NCI-H69 (cell line): Measurements from ENCODE around the gene PMCH.
A peak's percentile ranks its signal among the peaks of the same experiment; 100 is the strongest.
"Not testable (repeated sequence)": the region's sequence is repeated elsewhere in the genome, so short reads cannot be mapped to it uniquely, and the experiment has no call there.

Experiments used
- DNase-seq: peaks from one replicate; lab custom pipeline; 2025; lab: John Stamatoyannopoulos, UW

Gene PMCH, protein sequence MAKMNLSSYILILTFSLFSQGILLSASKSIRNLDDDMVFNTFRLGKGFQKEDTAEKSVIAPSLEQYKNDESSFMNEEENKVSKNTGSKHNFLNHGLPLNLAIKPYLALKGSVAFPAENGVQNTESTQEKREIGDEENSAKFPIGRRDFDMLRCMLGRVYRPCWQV

DNA sequence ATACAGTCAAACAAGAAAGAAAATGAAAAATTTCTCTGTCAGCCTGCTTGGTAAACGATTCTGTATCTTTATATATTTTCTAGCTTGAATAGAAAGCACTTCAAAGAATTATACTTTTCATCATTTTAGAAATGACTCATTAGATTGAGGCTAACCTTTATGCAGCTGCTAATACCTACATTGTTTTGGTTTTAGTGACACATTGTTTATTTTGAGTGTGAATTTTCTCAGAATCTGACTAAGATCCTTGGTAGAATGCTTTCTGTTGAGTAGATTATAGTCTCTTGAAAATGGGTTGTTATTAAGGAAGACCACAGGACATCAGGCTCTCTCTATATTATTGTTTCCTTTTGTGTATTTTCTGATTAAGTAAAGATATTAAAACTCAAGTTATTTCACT lies at the start of gene PMCH:
PMCH (minus strand) TSS at position 45 of the 400 bp plus-strand sequence. CDS start 63 bp downstream, outside the sequence.
- DNase-seq: no peak

DNA sequence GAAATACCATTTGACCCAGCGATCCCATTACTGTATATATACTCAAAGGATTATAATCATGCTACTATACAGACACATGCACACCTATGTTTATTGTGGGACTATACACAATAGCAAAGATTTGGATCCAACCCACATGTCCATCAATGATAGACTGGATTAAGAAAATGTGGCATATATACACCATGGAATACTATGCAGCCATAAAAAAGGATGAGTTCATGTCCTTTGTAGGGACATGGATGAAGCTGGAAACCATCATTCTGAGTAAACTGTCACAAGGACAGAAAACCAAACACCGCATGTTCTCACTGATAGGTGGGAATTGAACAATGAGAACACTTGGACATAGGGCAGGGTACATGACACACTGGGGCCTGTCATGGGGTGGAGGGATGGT lies 43.2 kb upstream of the PMCH start:
- not testable (repeated sequence) for DNase-seq

DNA sequence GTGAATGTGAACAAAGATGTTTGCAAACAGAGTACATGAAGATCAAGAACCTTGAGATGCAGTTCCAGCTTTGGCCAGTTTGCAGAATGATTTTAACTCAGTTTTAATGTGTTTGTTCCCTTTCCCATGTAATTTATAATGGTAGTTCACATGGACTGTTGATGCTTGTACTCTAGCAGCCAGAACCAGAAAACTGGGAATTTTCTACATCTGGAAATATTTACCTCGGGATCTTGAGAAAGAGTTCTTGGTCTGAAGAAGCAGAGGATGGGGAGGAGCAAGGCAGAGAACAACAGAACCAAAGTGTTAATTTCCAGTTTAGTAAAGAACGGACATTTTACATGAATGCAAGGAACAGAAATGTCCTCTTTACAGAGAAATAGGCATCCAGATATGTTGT lies 37.0 kb upstream of the PMCH start:
- no peak for DNase-seq

DNA sequence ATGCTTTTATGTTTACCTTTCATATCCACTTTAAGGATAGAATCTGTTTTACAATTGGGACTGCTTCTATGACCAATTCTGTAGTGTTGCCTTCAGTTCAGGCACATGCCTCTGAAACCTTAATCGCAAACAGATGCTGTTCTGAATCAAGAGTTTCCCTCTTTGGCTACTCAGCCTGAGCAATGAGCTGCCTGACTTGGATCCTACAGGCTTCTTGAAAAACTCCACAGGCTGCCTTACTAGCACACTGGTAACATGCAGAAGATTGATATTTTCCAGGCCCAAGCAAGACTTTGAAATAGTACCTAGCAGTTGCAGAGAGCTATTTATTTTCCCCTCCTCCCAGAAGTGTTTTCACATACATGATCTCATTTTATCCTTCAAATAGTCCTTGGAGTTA lies 34.8 kb upstream of the PMCH start:
- no peak for DNase-seq

DNA sequence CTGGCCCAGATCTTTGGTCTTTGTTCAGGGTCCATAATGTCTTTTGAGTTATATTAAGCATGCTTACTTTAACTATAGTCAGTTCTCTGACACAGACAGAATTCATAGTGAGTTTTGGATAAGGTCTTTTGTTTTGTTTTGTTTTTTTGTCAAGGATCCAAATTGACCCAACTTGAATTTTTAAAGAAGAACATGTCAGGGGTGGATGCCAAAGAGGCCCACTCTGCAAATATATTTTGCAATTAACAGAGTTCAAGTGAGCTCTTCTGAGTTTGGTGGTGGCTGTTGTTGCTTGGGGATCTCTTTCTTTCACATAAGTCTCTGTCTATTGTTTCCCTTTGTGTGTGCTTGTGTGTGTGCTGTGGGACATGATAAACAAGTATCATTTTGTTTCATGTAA lies 34.4 kb upstream of the PMCH start:
- DNase-seq: no peak

DNA sequence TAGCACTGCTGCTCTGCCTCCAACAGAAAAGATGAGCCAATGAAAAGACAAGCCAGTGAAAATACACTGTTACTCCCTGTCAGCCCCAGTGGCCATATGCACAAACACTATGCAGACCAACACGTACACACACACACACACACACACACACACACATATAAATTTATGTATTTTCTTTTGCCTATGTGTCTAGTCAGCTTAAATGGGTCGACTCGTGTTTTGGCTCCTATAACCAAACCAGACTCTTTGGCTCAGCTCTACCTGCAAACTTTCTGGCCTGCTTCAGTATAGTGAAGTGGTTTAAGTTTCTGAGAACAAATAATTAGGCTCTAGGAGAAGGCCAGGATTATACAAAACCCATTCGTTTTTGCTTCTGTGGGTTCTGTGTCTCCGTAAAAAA lies 30.3 kb upstream of the PMCH start:
- no peak for DNase-seq

DNA sequence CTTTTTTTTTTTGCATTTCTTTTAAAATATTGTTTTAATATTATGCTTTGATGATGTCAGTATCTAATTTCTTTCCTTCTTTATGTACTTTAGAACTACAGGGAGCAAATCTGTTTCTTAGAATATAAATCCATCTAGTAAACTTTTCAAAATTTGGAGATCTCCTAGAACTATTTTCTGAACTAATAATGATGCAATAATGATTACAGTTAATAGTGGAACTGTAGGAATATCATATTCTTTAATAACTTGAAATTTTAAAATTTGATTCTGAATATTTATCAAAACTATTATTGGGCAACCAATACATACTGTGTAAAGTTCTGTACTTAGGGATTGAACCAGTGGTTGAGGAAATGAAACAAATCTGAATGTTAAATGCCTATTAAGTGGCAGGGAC lies 23.1 kb upstream of the PMCH start:
- DNase-seq: no peak

DNA sequence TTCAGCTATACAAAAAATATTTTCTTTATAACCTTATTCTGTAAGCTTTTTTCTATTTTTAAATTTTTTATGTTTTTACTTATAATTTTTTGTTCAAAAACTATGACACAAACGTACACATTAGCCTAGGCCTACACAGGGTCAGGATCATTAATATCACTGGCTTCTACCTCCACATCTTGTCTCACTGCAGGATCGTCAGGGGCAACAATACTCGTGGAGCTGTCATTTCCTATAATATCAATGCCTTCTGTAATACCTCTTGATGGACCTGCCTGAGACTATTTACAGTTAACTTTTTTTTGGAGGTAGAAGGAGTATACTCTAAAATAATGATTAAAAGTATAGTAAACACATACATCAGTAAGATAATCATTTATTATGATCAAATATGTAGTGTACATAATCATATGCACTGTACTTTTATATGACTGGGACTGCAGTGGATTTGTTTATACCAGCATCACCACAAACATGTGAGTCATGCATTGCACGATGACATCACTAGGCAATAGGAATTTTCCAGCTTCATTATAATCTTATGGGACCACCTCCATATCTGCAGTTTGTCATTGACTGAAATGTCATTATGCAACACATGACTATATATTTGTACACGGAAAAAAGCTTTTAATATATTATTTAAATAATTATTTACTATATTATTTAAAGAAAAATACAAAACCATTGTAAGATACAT lies 18.5 kb upstream of the PMCH start:
- no peak for DNase-seq

DNA sequence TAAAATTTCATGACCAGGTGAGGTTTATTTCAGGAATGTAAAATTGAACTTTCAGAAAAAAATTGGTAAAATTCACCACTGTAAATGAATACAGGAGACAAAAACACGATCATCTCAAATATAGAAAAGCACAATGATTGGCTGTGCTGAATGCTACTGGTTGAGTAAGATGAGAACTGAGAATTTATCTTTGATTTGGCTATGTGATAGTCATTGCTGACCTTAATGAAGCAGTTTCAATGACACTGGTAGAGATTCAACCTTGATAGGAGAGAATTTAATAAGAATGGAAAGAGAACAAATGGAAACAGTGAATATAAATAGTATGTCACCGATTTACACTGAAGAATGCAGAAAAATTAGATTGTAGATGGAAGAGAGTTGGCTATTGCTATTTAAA lies 6.4 kb upstream of the PMCH start:
- DNase-seq: no peak

DNA sequence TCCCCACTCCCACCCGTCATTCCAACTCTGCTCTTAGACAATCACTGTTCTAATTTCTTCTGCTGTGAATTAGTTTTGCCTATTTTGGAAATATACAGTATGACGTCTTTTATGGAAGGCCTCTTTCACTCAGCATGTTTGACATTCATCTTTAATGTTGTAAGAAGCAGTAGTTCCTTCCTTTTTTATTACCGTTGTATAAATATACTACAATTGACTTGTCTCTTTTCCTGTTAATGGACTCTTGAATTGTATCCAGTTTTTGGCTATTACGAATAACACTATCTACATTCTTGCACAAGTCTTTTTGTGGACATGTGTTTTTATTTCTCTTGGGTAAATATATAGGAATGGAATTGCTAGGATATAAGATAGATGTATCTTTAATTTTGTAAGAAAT lies 4.9 kb upstream of the PMCH start:
- DNase-seq: no peak

DNA sequence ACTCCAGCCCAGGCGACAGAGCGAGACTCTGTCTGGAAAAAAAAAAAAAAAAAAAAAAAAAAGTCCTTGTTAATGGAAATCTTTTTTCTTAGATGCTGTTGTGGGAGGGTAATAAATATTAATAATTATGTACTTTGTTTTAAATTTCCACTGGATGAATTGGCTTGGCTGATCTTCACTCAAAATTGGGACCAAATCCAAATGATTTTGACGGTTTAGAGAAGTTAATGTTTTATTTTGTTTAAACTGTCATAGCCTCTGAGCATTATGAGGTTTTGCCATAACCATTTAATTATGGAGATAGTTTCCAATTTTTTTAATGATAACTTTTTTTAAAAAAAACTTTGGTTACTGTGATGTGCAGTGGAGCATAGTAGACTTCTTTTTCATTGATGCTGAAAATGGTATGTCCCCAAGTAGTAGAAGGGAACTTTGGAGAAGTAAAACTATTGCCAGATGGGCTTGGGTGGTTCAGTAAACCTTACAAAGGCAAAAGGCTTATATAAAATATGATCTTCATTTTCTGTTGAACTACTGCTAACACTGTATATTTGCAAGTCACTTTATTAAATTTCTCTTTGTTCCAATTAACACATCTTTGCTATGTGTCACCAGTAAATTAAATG lies 3.9 kb upstream of the PMCH start:
- DNase-seq: no peak

DNA sequence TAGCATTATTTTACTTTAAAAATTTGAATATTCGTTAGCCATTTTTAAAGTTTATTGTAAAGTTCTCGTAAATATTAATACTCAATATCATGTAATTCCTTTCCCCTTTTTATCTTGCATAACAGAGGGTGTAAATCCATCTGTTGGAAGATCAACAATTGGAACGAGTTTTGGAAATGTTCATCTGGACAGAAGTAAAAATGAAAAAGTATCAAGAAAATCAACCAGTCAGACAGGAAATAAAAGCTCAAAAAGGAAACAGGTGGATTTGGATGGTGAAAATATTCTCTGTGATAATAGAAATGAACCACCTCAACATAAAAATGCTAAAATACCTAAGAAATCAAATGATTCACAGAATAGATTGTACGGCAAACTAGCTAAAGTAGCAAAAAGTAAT lies 1.8 kb downstream of the PMCH start:
- no peak for DNase-seq

DNA sequence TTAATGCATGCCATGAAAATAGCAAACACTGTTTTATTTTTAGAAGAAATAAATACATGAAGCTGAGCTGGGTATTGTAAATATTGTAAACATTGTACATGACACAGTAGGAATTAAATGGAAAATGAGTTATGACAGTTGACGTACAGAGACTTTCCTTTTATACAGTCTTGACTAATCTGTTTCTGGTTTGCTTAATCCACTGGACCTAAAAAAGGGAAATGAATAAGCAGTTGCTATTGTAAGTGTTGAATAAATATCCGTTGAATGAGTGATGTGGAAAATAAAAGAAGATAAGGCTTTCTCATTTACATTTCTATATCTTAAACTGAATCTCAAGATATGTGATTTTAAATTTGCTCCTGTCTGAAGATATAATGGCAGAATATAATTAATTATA lies 15.0 kb downstream of the PMCH start:
- no peak for DNase-seq

DNA sequence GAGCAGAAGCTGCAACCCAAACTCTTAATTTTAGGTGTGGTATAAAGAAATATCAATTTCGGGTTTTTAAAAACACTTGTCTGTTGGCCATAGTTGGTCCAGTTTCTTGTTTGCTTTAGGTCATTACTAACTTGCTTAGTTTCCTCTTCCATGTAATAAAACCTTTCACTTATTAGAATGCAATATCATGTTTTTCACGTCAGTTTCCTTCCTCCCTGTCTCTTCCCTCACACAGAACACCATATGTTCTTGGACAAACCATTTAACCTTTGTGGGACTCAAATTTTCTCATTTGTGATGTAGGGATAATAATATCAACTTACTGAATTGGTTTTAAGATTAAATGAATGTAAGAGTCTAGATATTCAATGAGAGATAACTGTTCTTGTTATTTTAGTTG lies 22.9 kb downstream of the PMCH start:
- no peak for DNase-seq

DNA sequence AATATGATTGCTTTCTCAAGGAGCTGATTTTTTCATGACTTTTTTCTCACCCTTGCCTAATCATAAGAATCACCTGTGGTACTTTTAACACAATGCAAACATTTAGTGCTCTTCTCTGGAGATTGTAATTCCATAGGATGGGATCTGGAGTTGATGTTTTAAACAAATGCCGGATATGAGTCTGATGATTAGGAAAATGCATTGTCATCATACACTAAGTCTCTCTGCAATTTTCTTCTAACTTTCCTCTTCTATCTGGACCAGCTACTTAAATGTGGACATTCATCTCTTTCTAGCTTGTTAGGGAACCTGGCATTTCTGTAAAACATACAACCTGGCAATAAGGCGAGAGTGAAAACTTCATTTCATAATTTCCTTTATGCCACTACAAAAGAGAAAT lies 23.5 kb downstream of the PMCH start:
- no peak for DNase-seq

DNA sequence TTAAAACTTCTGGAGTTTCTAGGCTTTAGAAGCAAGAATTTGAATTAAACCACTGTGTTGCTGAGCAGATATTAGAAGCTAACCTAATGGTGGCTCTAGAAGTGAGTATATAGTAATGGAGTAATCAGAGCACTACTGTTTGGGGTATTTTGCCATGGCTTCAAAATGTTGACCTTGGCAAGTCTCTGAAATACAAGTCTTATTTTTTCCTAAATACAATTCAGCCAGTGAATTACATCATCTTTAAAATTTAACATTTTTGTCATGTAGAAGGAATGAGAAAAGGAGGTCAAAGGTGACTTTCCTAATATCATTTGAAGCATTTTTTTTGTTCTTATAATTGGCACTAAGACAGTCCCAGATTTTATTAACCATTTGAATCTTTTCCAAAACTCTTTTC lies 25.2 kb downstream of the PMCH start:
- no peak for DNase-seq

DNA sequence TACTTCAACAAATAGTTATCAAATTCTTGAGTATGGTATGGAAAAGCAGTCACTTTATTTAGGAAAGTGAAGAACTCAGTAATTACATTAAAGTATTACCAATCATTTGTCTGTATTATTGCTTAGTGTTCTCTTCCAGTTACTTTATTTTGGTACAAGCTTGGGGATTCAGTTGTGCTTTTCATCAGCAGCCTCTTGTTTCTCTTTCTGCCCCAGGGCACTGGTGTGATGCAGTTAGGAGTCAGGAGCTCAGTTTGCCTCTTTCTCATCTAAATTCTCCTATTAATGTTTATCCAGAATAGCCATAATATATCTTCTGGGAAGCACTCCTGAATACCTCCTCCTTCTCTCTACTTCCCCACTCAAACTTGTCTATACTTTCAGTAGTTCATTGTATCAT lies 25.7 kb downstream of the PMCH start:
- DNase-seq: peak; percentile 3

DNA sequence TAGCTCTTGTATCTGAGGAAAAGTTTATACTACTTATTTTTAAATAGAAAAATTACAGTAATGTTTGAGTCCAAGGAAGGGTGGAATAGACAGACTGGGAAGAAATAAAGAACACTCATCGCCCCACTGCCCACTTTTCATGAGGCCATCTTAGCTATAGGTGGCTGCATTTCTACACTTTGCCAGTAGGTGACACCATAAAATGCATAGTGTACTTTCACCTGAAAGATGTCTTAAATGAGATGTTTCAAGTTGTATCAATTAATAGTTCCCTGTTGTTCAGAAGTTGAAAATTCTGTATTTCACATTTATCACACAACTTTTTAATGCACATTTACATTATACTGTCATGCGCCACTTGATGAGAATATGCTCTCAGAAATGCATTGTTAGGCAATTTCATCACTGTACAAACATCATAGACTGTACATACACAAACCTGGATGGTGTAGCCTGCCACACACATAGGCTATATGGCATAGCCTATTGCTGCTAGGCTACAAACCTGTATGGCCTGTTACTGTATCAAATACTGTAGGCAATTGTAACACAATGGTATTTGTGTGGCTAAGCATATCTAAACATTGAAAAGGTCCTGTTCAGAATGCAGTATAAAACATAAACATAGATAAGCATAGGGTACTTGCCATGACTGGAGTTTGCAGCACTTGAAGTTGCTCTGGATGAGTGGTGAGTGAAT lies 27.6 kb downstream of the PMCH start:
- peak; percentile 55 for DNase-seq

DNA sequence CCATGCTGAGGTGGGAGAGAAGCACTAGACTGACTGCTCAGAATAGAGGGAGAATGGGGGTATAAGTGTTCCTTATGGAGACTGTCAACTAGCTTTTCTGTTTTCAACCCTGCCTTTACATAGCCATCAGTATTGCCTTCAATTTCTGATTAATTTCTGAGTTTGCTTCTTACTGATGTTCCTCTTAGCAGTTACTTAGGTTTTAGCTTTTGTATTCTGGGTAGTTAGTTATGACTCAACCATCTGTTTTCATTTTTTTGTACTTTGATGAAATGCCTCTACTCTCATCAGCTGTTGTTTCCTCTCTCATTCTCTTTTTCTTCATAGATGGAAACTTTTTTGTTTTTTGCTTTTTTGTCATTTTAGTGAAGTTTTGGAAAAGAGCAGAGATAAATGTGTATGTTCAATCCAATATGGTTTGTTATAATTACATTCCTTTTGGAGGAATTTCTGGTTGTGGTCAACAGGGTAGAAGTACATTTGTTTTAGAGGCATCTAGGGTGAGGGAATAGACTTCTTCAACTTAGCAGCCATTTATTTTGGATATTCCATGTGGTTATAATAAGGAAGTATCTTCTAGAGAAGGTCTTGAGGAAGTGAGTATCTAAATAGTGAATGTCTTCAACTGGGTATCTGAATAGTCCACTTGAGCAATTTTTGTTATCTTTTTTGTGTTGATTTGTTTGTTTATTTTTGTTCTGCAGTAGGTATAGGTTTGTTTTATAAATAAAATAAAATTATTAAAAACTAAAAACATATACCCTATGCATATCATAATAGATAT lies 29.6 kb downstream of the PMCH start:
- DNase-seq: no peak

DNA sequence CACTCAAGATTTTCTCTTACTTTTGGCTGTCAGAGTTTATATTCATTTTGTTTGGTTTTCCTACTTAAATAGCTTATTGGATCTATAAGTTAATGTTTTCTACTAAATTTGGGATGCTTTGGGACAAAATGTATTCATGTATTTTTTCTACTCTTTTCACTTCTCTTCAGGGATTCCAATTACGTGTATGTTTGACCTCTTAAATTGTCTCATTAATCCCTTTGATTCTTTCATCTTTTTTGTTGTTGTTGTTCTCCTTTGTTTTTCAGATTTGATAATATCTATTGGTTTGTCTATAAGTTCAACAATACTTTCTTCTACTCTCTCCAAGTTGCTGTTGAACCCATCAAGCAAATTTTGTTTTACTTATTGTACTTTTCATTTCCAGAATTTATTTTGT lies 34.2 kb downstream of the PMCH start:
- DNase-seq: no peak

DNA sequence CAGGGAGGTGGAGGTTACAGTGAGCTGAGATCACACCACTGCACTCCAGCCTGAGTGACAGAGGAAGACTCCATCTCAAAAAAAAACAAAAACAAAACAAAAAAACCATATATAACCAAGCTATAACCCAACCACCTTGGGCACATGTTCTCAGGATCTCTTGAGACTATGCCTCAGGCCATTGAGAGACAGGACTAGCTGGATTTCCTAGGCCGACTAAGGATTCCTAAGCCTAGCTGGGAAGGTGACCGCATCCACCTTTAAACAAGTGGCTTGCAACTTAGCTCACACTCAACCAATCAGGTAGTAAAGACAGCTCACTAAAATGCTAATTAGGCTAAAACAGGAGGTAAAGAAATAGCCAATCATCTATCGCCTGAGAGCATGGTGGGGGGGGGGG lies 42.4 kb downstream of the PMCH start:
- not testable (repeated sequence) for DNase-seq

DNA sequence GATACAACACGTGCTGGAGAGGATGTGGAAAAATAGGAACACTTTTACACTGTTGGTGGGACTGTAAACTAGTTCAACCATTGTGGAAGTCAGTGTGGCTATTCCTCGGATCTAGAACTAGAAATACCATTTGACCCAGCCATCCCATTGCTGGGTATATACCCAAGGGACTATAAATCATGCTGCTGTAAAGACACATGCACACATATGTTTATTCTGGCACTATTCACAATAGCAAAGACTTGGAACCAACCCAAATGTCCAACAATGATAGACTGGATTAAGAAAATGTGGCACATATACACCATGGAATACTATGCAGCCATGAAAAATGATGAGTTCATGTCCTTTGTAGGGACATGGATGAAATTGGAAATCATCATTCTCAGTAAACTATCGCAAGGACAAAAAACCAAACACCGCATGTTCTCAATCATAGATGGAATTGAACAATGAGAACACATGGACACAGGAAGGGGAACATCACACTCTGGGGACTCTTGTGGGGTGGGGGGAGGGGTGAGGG lies 50.5 kb downstream of the PMCH start:
- DNase-seq: not testable (repeated sequence)
